Ishikawa (cell line): Measurements from ENCODE around the gene P4HTM.

ENCODE experiments used
- CEBPB ChIP-seq: IDR thresholded peaks from 2 replicates; pipeline ENCODE4 v1.6.1; 2012
- CREB1 ChIP-seq: IDR thresholded peaks from 2 replicates; pipeline ENCODE4 v1.6.1; 2012; ENCODE audit warnings: low read depth
- EGR1 ChIP-seq: IDR thresholded peaks from 2 replicates; pipeline ENCODE4 v1.6.1; 2012
- EP300 ChIP-seq: IDR thresholded peaks from 2 replicates; pipeline ENCODE4 v1.6.1; 2012; ENCODE audit warnings: borderline replicate concordance
- FOXM1 ChIP-seq: IDR thresholded peaks from 2 replicates; pipeline ENCODE4 v1.6.1; 2012; ENCODE audit warnings: low read depth, borderline replicate concordance
- MAX ChIP-seq: IDR thresholded peaks from 2 replicates; pipeline ENCODE4 v1.6.1; 2012
- NFIC ChIP-seq: IDR thresholded peaks from 2 replicates; pipeline ENCODE4 v1.6.1; 2012
- RAD21 ChIP-seq: IDR thresholded peaks from 2 replicates; pipeline ENCODE4 v1.6.1; 2012; ENCODE audit warnings: low read depth
- REST ChIP-seq: IDR thresholded peaks from 2 replicates; pipeline ENCODE4 v1.6.1; 2012; ENCODE audit warnings: low read depth, mild to moderate bottlenecking
- TAF1 ChIP-seq: IDR thresholded peaks from 2 replicates; pipeline ENCODE4 v1.6.1; 2012; ENCODE audit warnings: low read depth, mild to moderate bottlenecking
- TCF12 ChIP-seq: IDR thresholded peaks from 2 replicates; pipeline ENCODE4 v1.6.1; 2012; ENCODE audit warnings: low read depth
- TEAD4 ChIP-seq: IDR thresholded peaks from 2 replicates; pipeline ENCODE4 v1.6.1; 2012
- USF1 ChIP-seq: IDR thresholded peaks from 2 replicates; pipeline ENCODE4 v1.6.1; 2012
- YY1 ChIP-seq: IDR thresholded peaks from 2 replicates; pipeline ENCODE4 v1.6.1; 2012; ENCODE audit warnings: low read depth
- ZBTB7A ChIP-seq: IDR thresholded peaks from 2 replicates; pipeline ENCODE4 v1.6.1; 2012; ENCODE audit warnings: low read depth

The P4HTM gene

GRCh38 chr3:48999085-48999858 is 9.2 kb downstream of the P4HTM start:
- TF ChIP-seq ZBTB7A (no peak), EGR1 (no peak)

- TF ChIP-seq FOXM1, result no peak
- no peak for TF ChIP-seq RAD21
- no peak for TF ChIP-seq USF1
- no peak for TF ChIP-seq EGR1
- no peak for TF ChIP-seq REST
- TF ChIP-seq CEBPB, result no peak
- no peak for TF ChIP-seq EP300
- TF ChIP-seq CREB1, result no peak
Measured at GRCh38 chr3:49001155-49001554, 11.1 kb downstream of the P4HTM start.

DNA sequence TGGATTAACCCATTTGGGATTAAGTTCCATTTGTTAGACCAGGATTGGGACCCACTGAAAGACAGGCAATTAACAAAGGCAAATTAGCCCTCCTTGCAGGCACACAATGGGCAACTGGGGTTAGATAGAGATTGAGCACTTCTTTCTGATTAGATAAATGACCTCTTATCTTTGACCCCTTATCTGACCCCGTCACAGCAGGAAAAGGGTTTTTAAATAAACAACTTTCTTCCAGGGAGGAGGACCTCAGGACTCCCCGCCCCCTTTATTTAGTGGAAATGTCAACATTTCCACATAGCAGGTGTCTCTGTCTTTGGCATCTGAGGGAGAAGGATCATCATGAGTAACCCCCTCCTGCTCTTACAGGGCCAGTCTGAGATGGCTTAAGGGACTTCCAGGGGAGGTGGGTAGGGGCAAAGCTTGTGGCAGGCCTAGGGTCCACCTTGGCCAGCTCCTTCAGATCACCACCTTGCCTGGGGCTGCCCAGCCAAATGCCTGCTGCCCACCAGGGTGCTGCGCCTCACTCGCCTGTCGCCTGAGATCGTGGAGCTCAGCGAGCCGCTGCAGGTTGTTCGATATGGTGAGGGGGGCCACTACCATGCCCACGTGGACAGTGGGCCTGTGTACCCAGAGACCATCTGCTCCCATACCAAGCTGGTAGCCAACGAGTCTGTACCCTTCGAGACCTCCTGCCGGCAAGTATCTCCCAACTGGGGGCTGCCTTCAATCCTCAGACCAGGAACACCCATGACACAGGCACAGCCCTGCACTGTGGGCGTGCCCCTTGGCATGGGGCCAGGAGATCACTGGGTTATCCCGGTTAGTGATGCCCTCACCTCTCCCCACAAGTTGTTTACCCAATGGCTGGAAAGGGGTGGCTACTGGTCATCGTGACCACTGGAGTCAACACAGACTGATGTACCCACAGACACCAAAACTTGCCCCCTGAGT is 14.6 kb downstream of the P4HTM start:
- TF ChIP-seq REST (no peak), USF1 (no peak), NFIC (peak; percentile 55; the same call in 1 of the 2 replicates)

- TF ChIP-seq ZBTB7A, result 0 out of 2 replicates have a peak, but pooled peaks have one; percentile 27
- TF ChIP-seq REST, result no peak
- TF ChIP-seq NFIC, result no peak
Measured at GRCh38 chr3:49005303-49005680, 15.3 kb downstream of the P4HTM start.

DNA sequence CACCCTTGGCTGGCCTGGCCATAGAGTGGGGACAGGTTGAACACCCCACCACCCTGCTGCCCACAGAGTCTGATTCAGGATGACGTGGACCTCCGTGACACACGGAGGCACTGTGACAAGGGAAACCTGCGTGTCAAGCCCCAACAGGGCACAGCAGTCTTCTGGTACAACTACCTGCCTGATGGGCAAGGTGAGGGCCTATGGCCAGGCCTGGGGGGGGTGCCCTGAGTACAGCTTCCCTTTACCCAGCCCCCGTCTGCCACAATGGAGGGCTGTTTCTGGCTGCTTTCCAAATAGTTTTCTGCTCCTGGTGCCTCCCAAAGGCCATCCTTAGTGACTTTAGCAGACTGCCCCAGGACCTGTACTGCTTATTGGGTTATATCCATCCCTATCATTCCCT is 16.0 kb downstream of the P4HTM start:
- TF ChIP-seq CREB1 (no peak), CEBPB (no peak)

DNA sequence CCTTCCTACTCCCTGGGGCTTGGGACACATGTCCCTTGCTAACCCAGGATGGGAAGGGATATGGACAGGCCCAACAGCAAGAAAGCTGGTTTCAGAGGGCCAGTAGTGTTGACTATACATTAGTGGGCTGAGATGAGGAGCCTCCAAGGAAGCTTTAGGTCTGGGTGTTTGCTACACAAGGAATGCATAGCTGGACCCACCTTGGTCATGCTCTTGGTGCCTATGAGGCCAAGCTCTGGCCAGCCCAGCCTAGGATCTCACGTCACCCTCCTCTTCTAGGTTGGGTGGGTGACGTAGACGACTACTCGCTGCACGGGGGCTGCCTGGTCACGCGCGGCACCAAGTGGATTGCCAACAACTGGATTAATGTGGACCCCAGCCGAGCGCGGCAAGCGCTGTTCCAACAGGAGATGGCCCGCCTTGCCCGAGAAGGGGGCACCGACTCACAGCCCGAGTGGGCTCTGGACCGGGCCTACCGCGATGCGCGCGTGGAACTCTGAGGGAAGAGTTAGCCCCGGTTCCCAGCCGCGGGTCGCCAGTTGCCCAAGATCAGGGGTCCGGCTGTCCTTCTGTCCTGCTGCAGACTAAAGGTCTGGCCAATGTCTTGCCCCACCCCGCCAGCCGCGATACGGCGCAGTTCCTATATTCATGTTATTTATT is 16.5 kb downstream of the P4HTM start:
- TF ChIP-seq FOXM1, result no peak
- TF ChIP-seq CREB1, result no peak
- no peak for TF ChIP-seq TCF12
- no peak for TF ChIP-seq YY1
- TF ChIP-seq REST, result no peak
- TF ChIP-seq TEAD4, result no peak
- TF ChIP-seq MAX, result no peak
- no peak for TF ChIP-seq EP300
- TF ChIP-seq USF1, result no peak
- TF ChIP-seq NFIC, result no peak
- TF ChIP-seq EGR1, result no peak
- no peak for TF ChIP-seq RAD21
- no peak for TF ChIP-seq TAF1
- no peak for TF ChIP-seq ZBTB7A
- no peak for TF ChIP-seq CEBPB
